K562 (cell line): ENCODE results near the gene HOXB3. TPM values are rescaled to one million over a fixed set of nuclear protein-coding genes. Genes with fewer than 3 reads are reported as not detected.

Experiments used
- BACH1 ChIP-seq: fragments of 200-800 bp; sonication (Bioruptor generic); IDR thresholded peaks from 2 replicates; pipeline ENCODE4 v1.6.1; 2016; ENCODE audit warnings: missing genetic modification characterization, missing compliant biosample characterization
- CBFA2T3 ChIP-seq: fragments of 450-650 bp; IDR thresholded peaks from 2 replicates; pipeline ENCODE4 v1.6.1; 2017
- HDGF ChIP-seq: fragments of 450-650 bp; IDR thresholded peaks from 2 replicates; pipeline ENCODE4 v1.6.1; 2016
- HNRNPLL ChIP-seq: fragments of 200-400 bp; formaldehyde crosslinking; IDR thresholded peaks from 2 replicates; pipeline ENCODE4 v1.6.1; 2017; ENCODE audit warnings: low read length, low read depth, mild to moderate bottlenecking; ENCODE audit not compliant: poor library complexity, severe bottlenecking
- MAFK ChIP-seq: IDR thresholded peaks from 2 replicates; pipeline ENCODE4 v1.6.1; 2011; ENCODE audit warnings: low read length, improper control_type of control experiment
- MGA ChIP-seq: fragments of 450-650 bp; IDR thresholded peaks from 2 replicates; pipeline ENCODE4 v1.6.1; 2016; ENCODE audit warnings: mild to moderate bottlenecking, moderate library complexity
- NFYB ChIP-seq: IDR thresholded peaks from 2 replicates; pipeline ENCODE4 v1.6.1; 2011; ENCODE audit warnings: mild to moderate bottlenecking, moderate library complexity; ENCODE audit not compliant: insufficient read length; ENCODE audit errors: extremely low read depth
- PHTF2 ChIP-seq: fragments of 250-450 bp; sonication (Bioruptor Pico); IDR thresholded peaks from 2 replicates; pipeline ENCODE4 v1.5.0; 2021; ENCODE audit warnings: mild to moderate bottlenecking
- PTRF ChIP-seq: fragments of 450-650 bp; IDR thresholded peaks from 2 replicates; pipeline ENCODE4 v1.6.1; 2016; ENCODE audit warnings: mild to moderate bottlenecking, missing genetic modification characterization, missing compliant biosample characterization
- SIX5 ChIP-seq, 2 experiments: IDR thresholded peaks; 2 replicates each; pipeline ENCODE4 v1.6.1; 2011; ENCODE audit warnings: low read length in 2 of 2, borderline replicate concordance in 1 of 2, low read depth in 1 of 2, mild to moderate bottlenecking in 1 of 2, moderate library complexity in 1 of 2; ENCODE audit not compliant: insufficient read depth in 1 of 2
- SMAD2 ChIP-seq: fragments of 150-350 bp; IDR thresholded peaks from 2 replicates; pipeline ENCODE4 v1.6.1; 2014; ENCODE audit warnings: low read depth, mild to moderate bottlenecking, low read length
- TEAD2 ChIP-seq: fragments of 450-650 bp; IDR thresholded peaks from 2 replicates; pipeline ENCODE4 v1.6.1; 2016; ENCODE audit warnings: missing genetic modification characterization, control low read depth, missing compliant biosample characterization
- ZBTB34 ChIP-seq: fragments of 250-450 bp; sonication (Bioruptor Pico); IDR thresholded peaks from 2 replicates; pipeline ENCODE4 v1.8.0; 2021; ENCODE audit warnings: mild to moderate bottlenecking, moderate library complexity
- ZNF551 ChIP-seq: fragments of 250-450 bp; sonication (Bioruptor Pico); IDR thresholded peaks from 2 replicates; pipeline ENCODE4 v1.5.0; 2021; ENCODE audit warnings: mild to moderate bottlenecking, moderate library complexity
- ZNF699 ChIP-seq: fragments of 250-450 bp; sonication (Bioruptor Pico); IDR thresholded peaks from 2 replicates; pipeline ENCODE4 v1.8.0; 2021; ENCODE audit warnings: mild to moderate bottlenecking, moderate library complexity; ENCODE audit not compliant: insufficient replicate concordance
- ZNF766 ChIP-seq: fragments of 200-800 bp; sonication (Bioruptor generic); conservative IDR thresholded peaks from 2 replicates; pipeline ENCODE4 v1.6.1; 2016; ENCODE audit warnings: missing genetic modification characterization, missing compliant biosample characterization
- polyA plus RNA-seq, 8 experiments: library from polyadenylated mRNA; depleted of rRNA in 4 of 8; stranded (reverse) in 5 of 8; unstranded in 3 of 8; fragments of >200 nt; fragmentation: Nextera tagmentation in 2 of 8; fragmentation: Illumina TruSeq in 1 of 8; extraction: Ambion mirVana in 2 of 8; extraction: Trizol in 1 of 8; gene quantifications; 2 replicates each; pipeline versions ENCODE4 v1.2.1 to v1.2.3, GENCODE V29; 2011 to 2014; ENCODE audit warnings: inconsistent platforms in 1 of 8, missing spikeins in 1 of 8
- total RNA-seq, 7 experiments: library from RNA; depleted of rRNA in 6 of 7; stranded (reverse); fragments of >200 nt in 6 of 7; fragmentation: Illumina TruSeq in 2 of 7; extraction: Trizol in 2 of 7; gene quantifications; 2 replicates each; pipeline versions ENCODE4 v1.2.1 to v1.2.3, GENCODE V29; 2011 to 2021; ENCODE audit warnings: low replicate concordance in 1 of 7

The HOXB3 gene
- total and polyA plus RNA-seq, 9 of the 15 experiments (the other 6 are each of a cell fraction or from before 2014, with no cell fraction given): 2.4 to 41.3 (median 20.2) TPM

- TF ChIP-seq TEAD2: no peak
- TF ChIP-seq ZBTB34 (CRISPR knock-in tag): no peak
- TF ChIP-seq MGA: no peak
- TF ChIP-seq HDGF: no peak
- no peak for TF ChIP-seq SMAD2
- no peak for TF ChIP-seq NFYB
- no peak for TF ChIP-seq ZNF766 (CRISPR knock-in tag)
- no peak for TF ChIP-seq SIX5 (IDR thresholded peaks at IDR 0.05; ENCODE audit: borderline replicate concordance in 1 of 2, insufficient read depth in 1 of 2, low read depth in 1 of 2, low read length in 2 of 2)
- no peak for TF ChIP-seq PHTF2 (CRISPR knock-in tag)
- no peak for TF ChIP-seq PTRF (tag)
- TF ChIP-seq CBFA2T3: no peak
- TF ChIP-seq BACH1: no peak
- no peak for TF ChIP-seq HNRNPLL
- no peak for TF ChIP-seq MAFK
- no peak for TF ChIP-seq ZNF699 (CRISPR knock-in tag)
- no peak for TF ChIP-seq ZNF551
Observed at GRCh38 chr17:48603959-48604769, 14.1 kb upstream of the HOXB3 start (continued).
